HepG2 (cell line): ENCODE measurements around the gene HPDL. TPM values are rescaled to one million over a fixed set of nuclear protein-coding genes. Genes with fewer than 3 reads are reported as not detected.

Experiments used
- CBX1 ChIP-seq: IDR thresholded peaks from one replicate; pipeline ENCODE4 v1.6.1; 2016; ENCODE audit warnings: antibody characterized with exemption, low read depth
- EP300 ChIP-seq, 3 experiments: sonication (generic) in 1 of 3; formaldehyde crosslinking in 1 of 3; IDR thresholded peaks; 2 replicates each; pipeline versions ENCODE4 v1.5.1 to v1.6.1; 2011 to 2020; ENCODE audit warnings: low read depth in 2 of 3, low read length in 2 of 3, borderline replicate concordance in 1 of 3, improper control_type of control experiment in 1 of 3, mild to moderate bottlenecking in 1 of 3, missing genetic modification reagents in 1 of 3, moderate library complexity in 1 of 3
- GLMP ChIP-seq: sonication (generic); formaldehyde crosslinking; IDR thresholded peaks from 2 replicates; pipeline ENCODE4 v1.9.0; 2021; ENCODE audit warnings: missing genetic modification reagents, mild to moderate bottlenecking, borderline replicate concordance
- KAT8 ChIP-seq: IDR thresholded peaks from 2 replicates; pipeline ENCODE4 v1.6.1; 2016; ENCODE audit warnings: missing genetic modification reagents, missing compliant biosample characterization
- KLF13 ChIP-seq: sonication (generic); formaldehyde crosslinking; IDR thresholded peaks from 2 replicates; pipeline ENCODE4 v1.4.0; 2020; ENCODE audit warnings: mild to moderate bottlenecking, missing genetic modification reagents
- KLF16 ChIP-seq, 2 experiments: sonication (generic) in 1 of 2; formaldehyde crosslinking in 1 of 2; IDR thresholded peaks; 2 replicates each; pipeline versions ENCODE4 v1.6.1 to v1.8.0; 2016 to 2023; ENCODE audit warnings: missing genetic modification reagents in 2 of 2, missing compliant biosample characterization in 1 of 2
- MXD4 ChIP-seq: IDR thresholded peaks from 2 replicates; pipeline ENCODE4 v1.6.1; 2016; ENCODE audit warnings: mild to moderate bottlenecking, missing biosample characterization, missing genetic modification reagents
- MXI1 ChIP-seq: IDR thresholded peaks from 3 replicates; pipeline ENCODE4 v1.6.1; 2012; ENCODE audit warnings: low read depth, low read length, inconsistent platforms, borderline replicate concordance
- PCBP2 ChIP-seq: fragments of 200-400 bp; formaldehyde crosslinking; optimal IDR thresholded peaks from 2 replicates; pipeline ENCODE3; 2018; ENCODE audit warnings: low read length, low read depth; ENCODE audit not compliant: poor library complexity, severe bottlenecking
- REST ChIP-seq, 2 experiments: IDR thresholded peaks; 2 replicates each; pipeline ENCODE4 v1.6.1; 2011 to 2012; ENCODE audit warnings: low read length in 2 of 2, borderline replicate concordance in 1 of 2, low read depth in 1 of 2, mild to moderate bottlenecking in 1 of 2, moderate library complexity in 1 of 2
- RFX3 ChIP-seq: IDR thresholded peaks from 2 replicates; pipeline ENCODE4 v1.6.1; 2016; ENCODE audit warnings: missing biosample characterization, missing genetic modification reagents
- ZFP36 ChIP-seq: fragments of 150-350 bp; IDR thresholded peaks from 2 replicates; pipeline ENCODE4 v1.6.1; 2018; ENCODE audit warnings: borderline replicate concordance, low read length, low read depth; ENCODE audit not compliant: partially characterized antibody
- ZNF124 ChIP-seq: sonication (generic); formaldehyde crosslinking; IDR thresholded peaks from 2 replicates; pipeline ENCODE4 v1.4.0; 2020; ENCODE audit warnings: missing genetic modification reagents
- ZNF337 ChIP-seq: sonication (generic); formaldehyde crosslinking; IDR thresholded peaks from 2 replicates; pipeline ENCODE4 v1.5.1; 2020; ENCODE audit warnings: missing genetic modification reagents, low read depth, mild to moderate bottlenecking, borderline replicate concordance
- ZNF430 ChIP-seq: sonication (generic); formaldehyde crosslinking; IDR thresholded peaks from 2 replicates; pipeline ENCODE4 v1.9.0; 2021; ENCODE audit warnings: mild to moderate bottlenecking, missing genetic modification reagents
- ZNF563 ChIP-seq: sonication (generic); formaldehyde crosslinking; IDR thresholded peaks from 2 replicates; pipeline ENCODE4 v1.8.0; 2022; ENCODE audit warnings: mild to moderate bottlenecking, moderate library complexity, missing genetic modification reagents
- ZZZ3 ChIP-seq: sonication (generic); formaldehyde crosslinking; IDR thresholded peaks from 2 replicates; pipeline ENCODE4 v1.4.0; 2020; ENCODE audit warnings: missing genetic modification reagents, mild to moderate bottlenecking, borderline replicate concordance
- polyA plus RNA-seq, 8 experiments: library from polyadenylated mRNA; depleted of rRNA in 3 of 8; stranded (reverse) in 7 of 8; unstranded in 1 of 8; fragments of >200 nt; fragmentation: Illumina TruSeq in 4 of 8; extraction: Trizol in 4 of 8; gene quantifications; 2 replicates each; pipeline versions ENCODE4 v1.2.1 to v1.2.3, GENCODE V29; 2011 to 2016; ENCODE audit warnings: low read depth in 4 of 8, missing spikeins in 1 of 8, mixed read lengths in 1 of 8; ENCODE audit not compliant: insufficient read depth in 1 of 8
- total RNA-seq, 5 experiments: library from RNA; depleted of rRNA; stranded (reverse); fragments of >200 nt; fragmentation: Illumina TruSeq; extraction: Trizol; gene quantifications; 2 replicates each; pipeline ENCODE4 v1.2.3, GENCODE V29; 2016; ENCODE audit warnings: low read depth in 1 of 5
- TF ChIP-seq, protein P1 (sequence below): sonication (generic); formaldehyde crosslinking; IDR thresholded peaks from 2 replicates; pipeline ENCODE4 v1.5.1; 2020; ENCODE audit warnings: missing genetic modification reagents, mild to moderate bottlenecking, borderline replicate concordance
- TF ChIP-seq, protein P2 (sequence below): sonication (generic); formaldehyde crosslinking; IDR thresholded peaks from 2 replicates; pipeline ENCODE4 v1.9.0; 2021; ENCODE audit warnings: missing genetic modification reagents, mild to moderate bottlenecking, borderline replicate concordance

The HPDL gene
- total and polyA plus RNA-seq, 2 of the 13 experiments (the other 11 are each of a cell fraction or from before 2014, with no cell fraction given): not detected

DNA sequence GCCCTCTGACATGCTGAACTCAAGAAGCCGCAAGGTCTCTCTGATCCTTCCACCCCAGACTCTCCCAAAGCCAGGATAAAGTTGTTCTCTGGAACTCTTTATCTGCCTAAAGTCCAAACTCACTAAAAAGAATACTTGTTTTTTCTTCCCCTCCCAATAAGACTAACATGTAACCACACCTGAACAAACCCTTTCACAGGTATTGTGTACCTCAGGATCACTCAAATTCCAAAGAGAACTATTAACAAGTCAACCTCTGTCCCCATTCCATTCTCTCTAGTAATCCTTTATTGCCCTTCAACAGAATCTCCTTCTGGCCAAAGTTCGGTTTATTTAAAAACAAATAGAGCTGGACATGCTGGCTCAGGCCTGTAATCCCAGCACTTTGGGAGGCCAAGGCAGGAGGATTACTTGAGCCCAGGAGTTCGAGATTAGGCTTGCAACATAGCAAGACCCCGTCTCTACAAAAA, 9.2 kb downstream of the HPDL start (continued):
- no peak for TF ChIP-seq MXI1
- no peak for TF ChIP-seq KLF13
- TF ChIP-seq ZZZ3 (CRISPR knock-in tag): no peak
- no peak for TF ChIP-seq MXD4 (CRISPR knock-in tag)
- 0 out of 2 replicates have a peak, but pooled peaks have one; percentile 34 for TF ChIP-seq ZNF430 (CRISPR knock-in tag)
- TF ChIP-seq, protein P1, sequence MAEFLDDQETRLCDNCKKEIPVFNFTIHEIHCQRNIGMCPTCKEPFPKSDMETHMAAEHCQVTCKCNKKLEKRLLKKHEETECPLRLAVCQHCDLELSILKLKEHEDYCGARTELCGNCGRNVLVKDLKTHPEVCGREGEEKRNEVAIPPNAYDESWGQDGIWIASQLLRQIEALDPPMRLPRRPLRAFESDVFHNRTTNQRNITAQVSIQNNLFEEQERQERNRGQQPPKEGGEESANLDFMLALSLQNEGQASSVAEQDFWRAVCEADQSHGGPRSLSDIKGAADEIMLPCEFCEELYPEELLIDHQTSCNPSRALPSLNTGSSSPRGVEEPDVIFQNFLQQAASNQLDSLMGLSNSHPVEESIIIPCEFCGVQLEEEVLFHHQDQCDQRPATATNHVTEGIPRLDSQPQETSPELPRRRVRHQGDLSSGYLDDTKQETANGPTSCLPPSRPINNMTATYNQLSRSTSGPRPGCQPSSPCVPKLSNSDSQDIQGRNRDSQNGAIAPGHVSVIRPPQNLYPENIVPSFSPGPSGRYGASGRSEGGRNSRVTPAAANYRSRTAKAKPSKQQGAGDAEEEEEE (CRISPR knock-in tag): no peak
- no peak for TF ChIP-seq RFX3 (CRISPR knock-in tag)
- TF ChIP-seq KLF16 (CRISPR knock-in tag; IDR thresholded peaks at IDR 0.05): no peak
- TF ChIP-seq ZNF563 (CRISPR knock-in tag): no peak
- TF ChIP-seq CBX1: no peak
- peak in 1 of 2 experiments; percentile 83; a peak in 3 of 4 replicates for TF ChIP-seq EP300 (IDR thresholded peaks at IDR 0.05; ENCODE audit: low read depth in 2 of 2, low read length in 2 of 2)
- TF ChIP-seq EP300 (CRISPR knock-in tag; IDR thresholded peaks at IDR 0.05; ENCODE audit: borderline replicate concordance): no peak
- TF ChIP-seq, protein P2, sequence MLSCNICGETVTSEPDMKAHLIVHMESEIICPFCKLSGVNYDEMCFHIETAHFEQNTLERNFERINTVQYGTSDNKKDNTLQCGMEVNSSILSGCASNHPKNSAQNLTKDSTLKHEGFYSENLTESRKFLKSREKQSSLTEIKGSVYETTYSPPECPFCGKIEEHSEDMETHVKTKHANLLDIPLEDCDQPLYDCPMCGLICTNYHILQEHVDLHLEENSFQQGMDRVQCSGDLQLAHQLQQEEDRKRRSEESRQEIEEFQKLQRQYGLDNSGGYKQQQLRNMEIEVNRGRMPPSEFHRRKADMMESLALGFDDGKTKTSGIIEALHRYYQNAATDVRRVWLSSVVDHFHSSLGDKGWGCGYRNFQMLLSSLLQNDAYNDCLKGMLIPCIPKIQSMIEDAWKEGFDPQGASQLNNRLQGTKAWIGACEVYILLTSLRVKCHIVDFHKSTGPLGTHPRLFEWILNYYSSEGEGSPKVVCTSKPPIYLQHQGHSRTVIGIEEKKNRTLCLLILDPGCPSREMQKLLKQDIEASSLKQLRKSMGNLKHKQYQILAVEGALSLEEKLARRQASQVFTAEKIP (CRISPR knock-in tag): no peak
- TF ChIP-seq ZNF124 (CRISPR knock-in tag): no peak; the same call in 1 of the 2 replicates
- no peak for TF ChIP-seq ZFP36
- TF ChIP-seq PCBP2: no peak
- TF ChIP-seq KAT8: no peak
- no peak for TF ChIP-seq GLMP (CRISPR knock-in tag)
- no peak for TF ChIP-seq ZNF337 (CRISPR knock-in tag)
- no peak for TF ChIP-seq REST (IDR thresholded peaks at IDR 0.05; ENCODE audit: borderline replicate concordance in 1 of 2, low read depth in 1 of 2, low read length in 2 of 2)
